Vagina (tissue), 2 donors: ENCODE results near the gene RPGRIP1. TPM values are rescaled to one million over a fixed set of nuclear protein-coding genes. Genes with fewer than 3 reads are reported as not detected.

Experiments used
- DNase-seq, 2 donors: peaks; one replicate each; pipeline ENCODE4 v3.0.0-alpha.2; 2017; ENCODE audit errors: extremely low spot score in 2 of 2
- H3K27ac ChIP-seq: fragments of 200-600 bp; sonication (generic); one replicate; pipeline ENCODE4 v1.5.1; 2019
- H3K27me3 ChIP-seq: fragments of 200-600 bp; sonication (generic); one replicate; pipeline ENCODE4 v1.5.1; 2019
- H3K36me3 ChIP-seq, 2 donors: fragments of 200-600 bp; sonication (generic); one replicate each; pipeline ENCODE4 v1.5.1; 2017 to 2019
- H3K4me1 ChIP-seq: fragments of 200-600 bp; sonication (generic); one replicate; pipeline ENCODE4 v1.5.1; 2019
- H3K4me3 ChIP-seq, 2 donors: fragments of 200-600 bp; sonication (generic); 1 replicate in 1 of 2; 2 replicates in 1 of 2; pipeline ENCODE4 v1.5.1; 2016 to 2019
- H3K9me3 ChIP-seq: fragments of 200-600 bp; sonication (generic); one replicate; pipeline ENCODE4 v1.5.1; 2019
- CTCF ChIP-seq, 3 experiments: fragments of 450-650 bp in 2 of 3; fragments of 200-600 bp in 1 of 3; sonication (generic) in 1 of 3; IDR thresholded peaks; one replicate each; pipeline ENCODE4 v1.5.1; 2017 to 2019; ENCODE audit warnings: antibody characterized with exemption in 3 of 3, mild to moderate bottlenecking in 2 of 3, moderate library complexity in 2 of 3
- POLR2A ChIP-seq, 2 donors: fragments of 450-650 bp; IDR thresholded peaks; one replicate each; pipeline ENCODE4 v1.6.1; 2017; ENCODE audit warnings: antibody characterized with exemption in 2 of 2, mild to moderate bottlenecking in 2 of 2, moderate library complexity in 2 of 2
- POLR2AphosphoS5 ChIP-seq, 2 donors: sonication (generic); formaldehyde crosslinking; IDR thresholded peaks; one replicate each; pipeline ENCODE4 v1.9.0; 2017; ENCODE audit warnings: antibody characterized with exemption in 2 of 2, mild to moderate bottlenecking in 2 of 2, low read depth in 1 of 2; ENCODE audit not compliant: insufficient read depth in 1 of 2
- intact Hi-C: fragments of 100-400 bp; cut with DNase I; formaldehyde crosslinking; loops from one replicate; pipeline ENCODE4 v1.15.1; 2023
- total RNA-seq: library from RNA; depleted of rRNA; stranded (reverse); fragments of >200 nt; gene quantifications from one replicate; pipeline ENCODE4 v1.2.3, GENCODE V29; 2016

The RPGRIP1 gene
- total RNA-seq, 1 donor from 2014 or later, result not detected

- TF ChIP-seq POLR2A (IDR thresholded peaks at IDR 0.05), result no peak
- TF ChIP-seq POLR2AphosphoS5 (IDR thresholded peaks at IDR 0.05; ENCODE audit: insufficient read depth in 1 of 2, low read depth in 1 of 2), result no peak
- no peak for TF ChIP-seq CTCF (IDR thresholded peaks at IDR 0.05)
- Histone ChIP-seq H3K27me3 (no peaks in the 10 kb centered on the region), H3K9me3 (no peaks in the 10 kb centered on the region), H3K4me1 (no peaks in the 10 kb centered on the region), H3K27ac (no peak overlapping the region), H3K36me3 (no peaks in the 10 kb centered on the region), H3K4me3 (no peak overlapping the region)
- intact Hi-C loops, result no loop called here
- no peak for DNase-seq
Measured at GRCh38 chr14:21326972-21327371, 47.1 kb downstream of the RPGRIP1 start.

Other genes starting within 250 kb of the RPGRIP1 start
- gene TPPP2, start 249.9 kb upstream of the RPGRIP1 start, total RNA-seq, result not detected
- not detected for gene RNASE13, start 245.3 kb upstream of the RPGRIP1 start, total RNA-seq
- gene RNASE7, start 237.7 kb upstream of the RPGRIP1 start, total RNA-seq, result 18.2 TPM
- not detected for gene RNASE8, start 222.3 kb upstream of the RPGRIP1 start, total RNA-seq
- 36.3 TPM for gene ARHGEF40, start 209.8 kb upstream of the RPGRIP1 start, total RNA-seq
- gene ZNF219, start 181.4 kb upstream of the RPGRIP1 start, total RNA-seq, result 69.2 TPM
- not detected for gene TMEM253, start 179.0 kb upstream of the RPGRIP1 start, total RNA-seq
- gene OR5AU1, start 124.0 kb upstream of the RPGRIP1 start, total RNA-seq, result not detected
- 345 TPM for gene HNRNPC, start 10.6 kb upstream of the RPGRIP1 start, total RNA-seq
- 50.1 TPM for gene SUPT16H, start 103.9 kb downstream of the RPGRIP1 start, total RNA-seq
- 61.1 TPM for gene CHD8, start 176.0 kb downstream of the RPGRIP1 start, total RNA-seq
- 19.4 TPM for gene RAB2B, start 196.9 kb downstream of the RPGRIP1 start, total RNA-seq
- gene TOX4, start 197.1 kb downstream of the RPGRIP1 start, total RNA-seq, result 23.3 TPM
- 71.5 TPM for gene METTL3, start 231.3 kb downstream of the RPGRIP1 start, total RNA-seq
- 9.8 TPM for gene SALL2, start 246.3 kb downstream of the RPGRIP1 start, total RNA-seq